ENCODE results near the gene RPL15. TPM values are rescaled to one million over a fixed set of nuclear protein-coding genes. Genes with fewer than 3 reads are reported as not detected.
"Not testable (repeated sequence)": the region's sequence is repeated elsewhere in the genome, so short reads cannot be mapped to it uniquely, and the experiment has no call there.

The RPL15 gene
- total RNA-seq, 2 experiments from 2014 or later = 2,605 to 3,065 TPM

GRCh38 chr3:23889950-23890349 is 27.0 kb upstream of the RPL15 start:
- DNase-seq (no peak), ATAC-seq (no peak)
- intact Hi-C loops (cut with DNase I, micrococcal nuclease) = loop anchor here (2.0 to 5.0 kb wide), 2 partner anchors 107 to 349 kb away; no protein-coding TSS in a partner anchor
- CTCF ChIA-PET = interaction anchor here (0.5 to 4.6 kb wide), 3 partner anchors 27 to 119 kb away, joined by 3 to 26 read pairs (median 15); partner anchors contain the start of genes NKIRAS1 and RPL15
- H3K36me3 Mint-ChIP-seq (ENCODE audit: low read depth) = peaks cover 4% of the 10 kb centered on the region
- POLR2A ChIA-PET = interaction anchor here (1.0 kb wide), 1 partner anchor 27 kb away, joined by 3 read pairs; the partner anchor contains the start of genes NKIRAS1 and RPL15
- no peaks in the 10 kb centered on the region for H3K4me1 Mint-ChIP-seq
- no peaks in the 10 kb centered on the region for H3K9me3 Mint-ChIP-seq (ENCODE audit: low read depth)
- H3K27me3 Mint-ChIP-seq = no peaks in the 10 kb centered on the region
- no peak overlapping the region for H3K4me3 Mint-ChIP-seq
- H3K27ac Mint-ChIP-seq = no peak overlapping the region

GRCh38 chr3:23894254-23895061 is 22.5 kb upstream of the RPL15 start:
- no peaks in the 10 kb centered on the region for H3K9me3 Mint-ChIP-seq (ENCODE audit: low read depth)
- intact Hi-C loops (cut with DNase I, micrococcal nuclease) = no loop called here
- H3K27ac Mint-ChIP-seq = no peak overlapping the region
- no peak overlapping the region for H3K4me3 Mint-ChIP-seq
- ChIA-PET CTCF (interaction anchor here (0.6 kb wide), 2 partner anchors 86 to 111 kb away, joined by 3 to 7 read pairs; no protein-coding TSS in a partner anchor), POLR2A (interaction anchor here (0.6 kb wide), 2 partner anchors 61 to 932 kb away, joined by 3 to 7 read pairs; no protein-coding TSS in a partner anchor)
- H3K36me3 Mint-ChIP-seq (ENCODE audit: low read depth) = peaks cover 23% of the 10 kb centered on the region
- H3K4me1 Mint-ChIP-seq = no peaks in the 10 kb centered on the region
- ATAC-seq (no peak), DNase-seq (no peak)
- H3K27me3 Mint-ChIP-seq = no peaks in the 10 kb centered on the region

GRCh38 chr3:23895181-23895580 is 21.8 kb upstream of the RPL15 start:
- Mint-ChIP-seq H3K9me3 (ENCODE audit: low read depth) (no peaks in the 10 kb centered on the region), H3K27me3 (no peaks in the 10 kb centered on the region), H3K4me3 (no peak overlapping the region), H3K36me3 (ENCODE audit: low read depth) (peaks cover 27% of the 10 kb centered on the region), H3K4me1 (no peaks in the 10 kb centered on the region), H3K27ac (no peak overlapping the region)
- intact Hi-C loops (cut with DNase I, micrococcal nuclease) = no loop called here
- ATAC-seq (no peak), DNase-seq (no peak)
- CTCF ChIA-PET = interaction anchor here (0.6 kb wide), 1 partner anchor 112 kb away, joined by 3 read pairs; no protein-coding TSS in a partner anchor
- POLR2A ChIA-PET = interaction anchor here (0.6 kb wide), 1 partner anchor 933 kb away, joined by 3 read pairs; no protein-coding TSS in a partner anchor

- Mint-ChIP-seq H3K4me1 (no peaks in the 10 kb centered on the region), H3K36me3 (ENCODE audit: low read depth) (peaks cover 36% of the 10 kb centered on the region), H3K4me3 (no peak overlapping the region), H3K9me3 (ENCODE audit: low read depth) (no peaks in the 10 kb centered on the region), H3K27me3 (no peaks in the 10 kb centered on the region), H3K27ac (no peak overlapping the region)
- ChIA-PET CTCF (interaction anchor here (0.9 kb wide), 1 partner anchor 34 kb away, joined by 5 read pairs; no protein-coding TSS in a partner anchor), POLR2A (no interaction called here)
- DNase-seq = no peak
- intact Hi-C loops (cut with DNase I, micrococcal nuclease) = no loop called here
- no peak for ATAC-seq
These were observed 16.2 kb upstream of the RPL15 start for GRCh38 chr3:23900744-23901143.

- ChIA-PET POLR2A (no interaction called here), CTCF (no interaction called here)
These were observed 12.4 kb upstream of the RPL15 start for GRCh38 chr3:23904545-23904944.

GRCh38 chr3:23909341-23909740 is 7.6 kb upstream of the RPL15 start:
- Mint-ChIP-seq H3K9me3 (ENCODE audit: low read depth) (no peaks in the 10 kb centered on the region), H3K4me1 (peaks cover 2% of the 10 kb centered on the region), H3K4me3 (no peak overlapping the region), H3K27me3 (no peaks in the 10 kb centered on the region), H3K27ac (no peak overlapping the region), H3K36me3 (ENCODE audit: low read depth) (peaks cover 15% of the 10 kb centered on the region)
- ChIA-PET CTCF (no interaction called here), POLR2A (no interaction called here)
- no peak for ATAC-seq
- intact Hi-C loops (cut with DNase I, micrococcal nuclease) = no loop called here
- no peak for DNase-seq

More at GRCh38 chr3:23904545-23904944, 12.4 kb upstream of the RPL15 start:
- ATAC-seq = no peak
- Mint-ChIP-seq H3K36me3 (ENCODE audit: low read depth) (peaks cover 28% of the 10 kb centered on the region), H3K4me1 (no peaks in the 10 kb centered on the region), H3K27ac (no peak overlapping the region), H3K27me3 (no peaks in the 10 kb centered on the region), H3K9me3 (ENCODE audit: low read depth) (no peaks in the 10 kb centered on the region), H3K4me3 (no peak overlapping the region)
- intact Hi-C loops (cut with DNase I, micrococcal nuclease) = no loop called here
- no peak for DNase-seq

- H3K27ac Mint-ChIP-seq = no peak overlapping the region
- ATAC-seq (no peak), DNase-seq (no peak)
- no peak overlapping the region for H3K4me3 Mint-ChIP-seq
- peaks cover 22% of the 10 kb centered on the region for H3K4me1 Mint-ChIP-seq
- ChIA-PET POLR2A (no interaction called here), CTCF (no interaction called here)
- no peaks in the 10 kb centered on the region for H3K9me3 Mint-ChIP-seq (ENCODE audit: low read depth)
- intact Hi-C loops (cut with DNase I, micrococcal nuclease) = loop anchor here in 1 of 2 experiments (10.0 kb wide), 1 partner anchor 1753 kb away; the partner anchor contains the start of gene TOP2B
- peaks cover 4% of the 10 kb centered on the region for H3K27me3 Mint-ChIP-seq
- H3K36me3 Mint-ChIP-seq (ENCODE audit: low read depth) = peaks cover 13% of the 10 kb centered on the region
These were observed 5.5 kb upstream of the RPL15 start for GRCh38 chr3:23911397-23911796.

GRCh38 chr3:23912335-23912734 is 4.6 kb upstream of the RPL15 start:
- not testable (repeated sequence) for H3K27me3 Mint-ChIP-seq
- H3K36me3 Mint-ChIP-seq (ENCODE audit: low read depth) = peaks cover 19% of the 10 kb centered on the region

GRCh38 chr3:23913182-23913581 is 3.8 kb upstream of the RPL15 start:
- POLR2A ChIA-PET = no interaction called here
- no peak for DNase-seq
- H3K4me3 Mint-ChIP-seq = no peak overlapping the region
- no peak for ATAC-seq
- H3K36me3 Mint-ChIP-seq (ENCODE audit: low read depth) = peaks cover 27% of the 10 kb centered on the region
- peaks cover 4% of the 10 kb centered on the region for H3K27me3 Mint-ChIP-seq
- H3K9me3 Mint-ChIP-seq (ENCODE audit: low read depth) = no peaks in the 10 kb centered on the region
- intact Hi-C loops (cut with DNase I, micrococcal nuclease) = loop anchor here in 1 of 2 experiments (10.0 kb wide), 1 partner anchor 1752 kb away; the partner anchor contains the start of gene TOP2B
- CTCF ChIA-PET = interaction anchor here (1.6 kb wide), 1 partner anchor 24 kb away, joined by 5 read pairs; no protein-coding TSS in a partner anchor
- peaks cover 22% of the 10 kb centered on the region for H3K4me1 Mint-ChIP-seq
- H3K27ac Mint-ChIP-seq = no peak overlapping the region

More at GRCh38 chr3:23912335-23912734, 4.6 kb upstream of the RPL15 start:
- CTCF ChIA-PET; POLR2A ChIA-PET; H3K9me3 Mint-ChIP-seq (ENCODE audit: low read depth); ATAC-seq; H3K4me3 Mint-ChIP-seq; DNase-seq; H3K27ac Mint-ChIP-seq: not testable (repeated sequence)
- H3K4me1 Mint-ChIP-seq = peaks cover 22% of the 10 kb centered on the region
- intact Hi-C loops (cut with DNase I, micrococcal nuclease) = loop anchor here in 1 of 2 experiments (10.0 kb wide), 1 partner anchor 1752 kb away; the partner anchor contains the start of gene TOP2B

GRCh38 chr3:23913873-23914743 is 2.8 kb upstream of the RPL15 start:
- H3K4me1 Mint-ChIP-seq = peaks cover 30% of the 10 kb centered on the region
- H3K9me3 Mint-ChIP-seq (ENCODE audit: low read depth) = no peaks in the 10 kb centered on the region
- no peak for DNase-seq
- POLR2A ChIA-PET = interaction anchor here (0.6 kb wide), 1 partner anchor 75 kb away, joined by 4 read pairs; no protein-coding TSS in a partner anchor
- no peak overlapping the region for H3K4me3 Mint-ChIP-seq
- intact Hi-C loops (cut with DNase I, micrococcal nuclease) = loop anchor here in 1 of 2 experiments (10.0 kb wide), 1 partner anchor 1751 kb away; the partner anchor contains the start of gene TOP2B
- no peak for ATAC-seq
- H3K27ac Mint-ChIP-seq = no peak overlapping the region
- CTCF ChIA-PET = interaction anchor here (0.6 to 1.6 kb wide), 2 partner anchors 19 to 25 kb away, joined by 3 to 5 read pairs; no protein-coding TSS in a partner anchor
- H3K27me3 Mint-ChIP-seq = peaks cover 4% of the 10 kb centered on the region
- peaks cover 35% of the 10 kb centered on the region for H3K36me3 Mint-ChIP-seq (ENCODE audit: low read depth)

Measured in activated CD4-positive, alpha-beta T cell treated with anti-CD3 and anti-CD28 coated beads for 36 hours (primary cell).